PFSK-1 (cell line): ENCODE data around the gene PDGFC.

Experiments used
- FOXP2 ChIP-seq: optimal IDR thresholded peaks from 2 replicates; pipeline ENCODE3; 2011; ENCODE audit warnings: borderline replicate concordance, control low read depth, inconsistent platforms; ENCODE audit not compliant: insufficient read depth; ENCODE audit errors: extremely low read length, extremely low read depth
- POLR2AphosphoS5 ChIP-seq: IDR thresholded peaks from 2 replicates; pipeline ENCODE4 v1.6.1; 2012; ENCODE audit warnings: low read depth, mild to moderate bottlenecking, control low read depth, low read length, moderate library complexity
- SIN3A ChIP-seq: IDR thresholded peaks from 2 replicates; pipeline ENCODE4 v1.6.1; 2012; ENCODE audit warnings: mild to moderate bottlenecking, low read length, moderate library complexity, borderline replicate concordance; ENCODE audit not compliant: insufficient read depth
- TAF1 ChIP-seq: IDR thresholded peaks from 2 replicates; pipeline ENCODE4 v1.6.1; 2012; ENCODE audit warnings: low read length, control low read depth, borderline replicate concordance; ENCODE audit not compliant: insufficient read depth
- TF ChIP-seq, protein P1 (sequence below), 2 experiments: IDR thresholded peaks; 2 replicates each; pipeline versions ENCODE4 v1.6.1 to v1.8.0; 2011 to 2012; ENCODE audit warnings: low read depth in 2 of 2, low read length in 2 of 2, control low read depth in 1 of 2, inconsistent platforms in 1 of 2, mild to moderate bottlenecking in 1 of 2, moderate library complexity in 1 of 2; ENCODE audit not compliant: insufficient read depth in 1 of 2

The PDGFC gene

DNA sequence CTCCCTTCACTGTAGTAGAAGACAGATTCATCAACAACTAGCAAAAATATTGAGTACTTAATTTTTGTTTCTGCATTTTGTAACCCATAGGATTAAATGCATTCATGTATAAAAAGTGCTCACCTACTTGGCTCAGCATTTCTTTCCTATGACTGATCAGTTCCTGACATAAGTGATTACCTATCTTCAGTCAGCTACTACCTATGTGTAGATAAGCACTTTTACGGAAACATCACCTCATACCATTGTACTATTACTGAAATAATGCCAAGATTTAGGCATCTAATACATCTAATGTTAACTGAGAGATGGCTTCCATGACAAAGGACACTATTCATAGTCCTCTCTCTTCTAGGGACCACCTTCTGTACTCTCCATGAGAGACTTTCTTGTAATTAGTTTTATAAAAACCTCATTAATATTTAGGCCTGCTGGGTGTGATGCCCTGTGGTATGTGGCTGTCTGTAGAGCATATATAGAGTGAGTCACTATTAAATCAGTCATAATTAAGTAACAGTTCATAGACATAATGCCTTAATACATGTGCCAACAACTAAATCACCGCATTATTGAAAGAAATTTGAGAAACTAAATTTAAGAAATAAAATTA is 147.0 kb downstream of the PDGFC start:
- no peak for TF ChIP-seq SIN3A
- no peak for TF ChIP-seq POLR2AphosphoS5
- TF ChIP-seq, protein P1, sequence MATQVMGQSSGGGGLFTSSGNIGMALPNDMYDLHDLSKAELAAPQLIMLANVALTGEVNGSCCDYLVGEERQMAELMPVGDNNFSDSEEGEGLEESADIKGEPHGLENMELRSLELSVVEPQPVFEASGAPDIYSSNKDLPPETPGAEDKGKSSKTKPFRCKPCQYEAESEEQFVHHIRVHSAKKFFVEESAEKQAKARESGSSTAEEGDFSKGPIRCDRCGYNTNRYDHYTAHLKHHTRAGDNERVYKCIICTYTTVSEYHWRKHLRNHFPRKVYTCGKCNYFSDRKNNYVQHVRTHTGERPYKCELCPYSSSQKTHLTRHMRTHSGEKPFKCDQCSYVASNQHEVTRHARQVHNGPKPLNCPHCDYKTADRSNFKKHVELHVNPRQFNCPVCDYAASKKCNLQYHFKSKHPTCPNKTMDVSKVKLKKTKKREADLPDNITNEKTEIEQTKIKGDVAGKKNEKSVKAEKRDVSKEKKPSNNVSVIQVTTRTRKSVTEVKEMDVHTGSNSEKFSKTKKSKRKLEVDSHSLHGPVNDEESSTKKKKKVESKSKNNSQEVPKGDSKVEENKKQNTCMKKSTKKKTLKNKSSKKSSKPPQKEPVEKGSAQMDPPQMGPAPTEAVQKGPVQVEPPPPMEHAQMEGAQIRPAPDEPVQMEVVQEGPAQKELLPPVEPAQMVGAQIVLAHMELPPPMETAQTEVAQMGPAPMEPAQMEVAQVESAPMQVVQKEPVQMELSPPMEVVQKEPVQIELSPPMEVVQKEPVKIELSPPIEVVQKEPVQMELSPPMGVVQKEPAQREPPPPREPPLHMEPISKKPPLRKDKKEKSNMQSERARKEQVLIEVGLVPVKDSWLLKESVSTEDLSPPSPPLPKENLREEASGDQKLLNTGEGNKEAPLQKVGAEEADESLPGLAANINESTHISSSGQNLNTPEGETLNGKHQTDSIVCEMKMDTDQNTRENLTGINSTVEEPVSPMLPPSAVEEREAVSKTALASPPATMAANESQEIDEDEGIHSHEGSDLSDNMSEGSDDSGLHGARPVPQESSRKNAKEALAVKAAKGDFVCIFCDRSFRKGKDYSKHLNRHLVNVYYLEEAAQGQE (IDR thresholded peaks at IDR 0.05; ENCODE audit: insufficient read depth in 1 of 2, low read depth in 2 of 2, low read length in 2 of 2): no peak
- TF ChIP-seq TAF1: no peak
- TF ChIP-seq FOXP2: no peak

DNA sequence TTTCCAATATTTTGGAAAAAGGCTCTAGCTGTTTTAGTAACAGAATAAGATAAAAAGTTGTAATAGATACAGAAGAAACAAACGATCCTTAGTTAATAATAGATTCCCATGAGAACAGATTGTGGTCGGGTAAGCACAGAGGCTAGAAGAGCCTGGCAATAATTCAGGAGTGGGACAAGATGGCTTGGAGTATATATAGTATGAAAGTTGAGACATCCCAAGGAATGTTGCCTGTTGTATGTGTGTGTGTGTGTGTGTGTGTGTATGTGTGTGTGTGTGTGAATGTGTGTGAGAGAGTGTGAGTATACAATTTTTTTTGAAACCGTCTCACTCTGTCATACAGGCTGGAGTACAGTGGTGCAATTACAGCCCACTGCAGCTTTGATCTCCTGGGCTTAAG is 150.7 kb downstream of the PDGFC start:
- TF ChIP-seq TAF1 (no peak), POLR2AphosphoS5 (no peak), FOXP2 (no peak), SIN3A (no peak)
- TF ChIP-seq, protein P1 (IDR thresholded peaks at IDR 0.05; ENCODE audit: insufficient read depth in 1 of 2, low read depth in 2 of 2, low read length in 2 of 2): no peak

DNA sequence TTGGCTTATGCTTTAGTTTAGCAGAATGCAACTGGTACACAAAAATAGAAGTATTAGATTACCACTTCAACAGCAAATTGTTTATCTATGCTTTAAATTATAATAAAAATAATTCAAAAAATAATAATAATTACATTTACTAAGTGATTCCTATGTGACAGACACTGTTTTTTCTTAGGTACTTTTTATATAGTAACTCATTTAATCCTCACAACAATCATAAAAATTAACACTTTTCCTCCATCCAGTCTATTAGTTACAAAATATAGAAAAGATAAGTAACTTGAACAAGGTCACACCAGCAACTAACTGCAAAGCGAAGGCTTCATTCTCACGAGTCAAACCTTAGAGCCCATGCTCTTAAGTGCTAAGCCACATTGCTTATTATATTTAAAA is 155.2 kb downstream of the PDGFC start:
- TF ChIP-seq POLR2AphosphoS5 (no peak), SIN3A (no peak)
- TF ChIP-seq, protein P1 (IDR thresholded peaks at IDR 0.05; ENCODE audit: insufficient read depth in 1 of 2, low read depth in 2 of 2, low read length in 2 of 2): no peak

DNA sequence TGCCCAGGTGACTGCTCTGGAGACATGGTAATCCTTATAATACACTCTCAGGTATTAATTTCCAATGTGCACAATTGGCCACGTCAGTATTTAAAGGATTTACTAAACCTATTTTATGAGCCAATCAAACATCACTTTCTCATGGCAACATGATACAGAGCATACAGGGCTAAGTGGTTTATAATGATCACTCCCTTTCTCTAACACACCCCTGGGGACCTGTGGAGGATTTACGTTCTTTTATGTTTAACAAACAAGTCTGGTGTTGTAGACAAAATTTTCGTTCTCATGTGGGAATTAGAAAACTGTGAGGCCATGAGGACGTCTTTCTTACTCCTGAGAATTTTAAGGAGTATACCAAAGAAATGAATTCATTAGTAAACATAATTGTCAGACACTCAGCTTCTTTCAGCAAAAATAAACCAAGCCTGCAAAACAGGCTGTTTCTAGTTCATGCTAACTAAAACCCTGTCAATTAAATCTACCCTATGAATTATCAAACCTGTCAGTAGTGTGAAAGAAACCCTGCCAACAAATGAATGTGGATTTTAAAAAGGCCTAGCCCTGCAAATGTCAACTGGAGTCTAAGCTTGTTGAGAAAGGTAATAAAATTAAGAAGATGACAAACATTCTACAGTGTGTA is 155.8 kb downstream of the PDGFC start:
- TF ChIP-seq FOXP2 (no peak), TAF1 (no peak), SIN3A (no peak), POLR2AphosphoS5 (no peak)
- TF ChIP-seq, protein P1 (IDR thresholded peaks at IDR 0.05; ENCODE audit: insufficient read depth in 1 of 2, low read depth in 2 of 2, low read length in 2 of 2): no peak
